Hippocampal formation (tissue), 2 donors: ENCODE data around the gene EN2.

ENCODE experiments used
- DNase-seq, 2 donors: peaks; one replicate each; lab custom pipeline; 2025; lab: John Stamatoyannopoulos, UW

The EN2 gene

GRCh38 chr7:155486783-155487508 is 29.0 kb downstream of the EN2 start:
- no peak for DNase-seq

- DNase-seq = no peak
Measured at GRCh38 chr7:155487509-155488482, 29.9 kb downstream of the EN2 start.

GRCh38 chr7:155488483-155489127 is 30.7 kb downstream of the EN2 start:
- no peak for DNase-seq

GRCh38 chr7:155489158-155489840 is 31.4 kb downstream of the EN2 start:
- DNase-seq = no peak

GRCh38 chr7:155489862-155490696 is 32.1 kb downstream of the EN2 start:
- DNase-seq = no peak

GRCh38 chr7:155490697-155491628 is 33.0 kb downstream of the EN2 start:
- DNase-seq = peak in 1 of 2 donors; percentile 10

GRCh38 chr7:155491812-155492211 is 33.9 kb downstream of the EN2 start:
- no peak for DNase-seq

- DNase-seq = no peak
Measured at GRCh38 chr7:155493744-155494538, 36.0 kb downstream of the EN2 start.

- no peak for DNase-seq
Measured at GRCh38 chr7:155494551-155494950, 36.6 kb downstream of the EN2 start.

- DNase-seq = no peak
Measured at GRCh38 chr7:155495440-155496248, 37.7 kb downstream of the EN2 start.

- DNase-seq = no peak
Measured at GRCh38 chr7:155496267-155497005, 38.5 kb downstream of the EN2 start.

- no peak for DNase-seq
Measured at GRCh38 chr7:155497149-155497901, 39.4 kb downstream of the EN2 start.

- DNase-seq = no peak
Measured at GRCh38 chr7:155505422-155505793, 47.5 kb downstream of the EN2 start.

GRCh38 chr7:155506854-155507337 is 49.0 kb downstream of the EN2 start:
- no peak for DNase-seq

GRCh38 chr7:155507576-155507975 is 49.6 kb downstream of the EN2 start:
- DNase-seq = no peak
